Fibroblast of villous mesenchyme (primary cell): ENCODE data around the gene SRL. TPM values are rescaled to one million over a fixed set of nuclear protein-coding genes. Genes with fewer than 3 reads are reported as not detected.

Source experiments
- DNase-seq: peaks from one replicate; pipeline ENCODE4 v3.0.0-alpha.2; 2010; ENCODE audit warnings: low read depth
- H3K4me3 ChIP-seq: 2 replicates; pipeline ENCODE4 v1.5.1; 2011; ENCODE audit warnings: low read depth, mild to moderate bottlenecking, low read length
- total RNA-seq: library from RNA; depleted of rRNA; stranded (reverse); fragments of >200 nt; gene quantifications from 2 replicates; pipeline ENCODE4 v1.2.3, GENCODE V29; 2012
- TF ChIP-seq, protein P1 (sequence below): IDR thresholded peaks from 2 replicates; pipeline ENCODE4 v1.5.1; 2012; ENCODE audit warnings: low read depth, mild to moderate bottlenecking, low read length; ENCODE audit not compliant: insufficient read depth

SRL gene
- total RNA-seq, 1 donor, result 0.43 TPM

DNA sequence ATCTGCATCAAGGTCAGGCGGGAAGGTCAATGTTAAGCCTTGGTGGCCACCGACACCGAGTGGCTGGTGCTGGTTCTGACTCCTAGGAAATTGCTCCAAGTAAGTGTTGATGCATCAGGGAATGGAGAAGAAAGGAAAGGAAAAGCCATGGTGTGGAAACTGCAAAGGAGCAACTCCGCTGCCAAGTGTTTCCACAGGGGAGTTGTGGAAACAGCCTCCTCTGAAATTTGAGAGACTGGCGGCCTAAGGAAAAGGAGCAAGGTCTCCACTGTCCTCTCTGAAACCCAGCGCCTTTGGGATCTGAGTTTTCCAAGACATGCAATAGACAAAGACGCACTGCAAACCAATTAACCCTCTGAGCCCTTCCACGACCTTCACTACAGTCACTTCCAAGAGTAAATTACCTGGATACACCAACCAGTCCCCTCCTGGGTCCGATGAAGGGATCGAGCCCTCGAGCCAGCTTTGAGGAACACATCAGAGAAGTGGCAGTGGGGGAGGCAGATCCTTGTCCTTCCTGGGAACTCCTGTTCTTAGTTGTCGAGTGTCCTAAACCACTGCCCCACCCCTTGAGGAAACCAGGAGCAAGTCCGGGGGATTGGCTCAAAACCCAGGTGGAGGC, 51.1 kb downstream of the SRL start:
- TF ChIP-seq, protein P1, sequence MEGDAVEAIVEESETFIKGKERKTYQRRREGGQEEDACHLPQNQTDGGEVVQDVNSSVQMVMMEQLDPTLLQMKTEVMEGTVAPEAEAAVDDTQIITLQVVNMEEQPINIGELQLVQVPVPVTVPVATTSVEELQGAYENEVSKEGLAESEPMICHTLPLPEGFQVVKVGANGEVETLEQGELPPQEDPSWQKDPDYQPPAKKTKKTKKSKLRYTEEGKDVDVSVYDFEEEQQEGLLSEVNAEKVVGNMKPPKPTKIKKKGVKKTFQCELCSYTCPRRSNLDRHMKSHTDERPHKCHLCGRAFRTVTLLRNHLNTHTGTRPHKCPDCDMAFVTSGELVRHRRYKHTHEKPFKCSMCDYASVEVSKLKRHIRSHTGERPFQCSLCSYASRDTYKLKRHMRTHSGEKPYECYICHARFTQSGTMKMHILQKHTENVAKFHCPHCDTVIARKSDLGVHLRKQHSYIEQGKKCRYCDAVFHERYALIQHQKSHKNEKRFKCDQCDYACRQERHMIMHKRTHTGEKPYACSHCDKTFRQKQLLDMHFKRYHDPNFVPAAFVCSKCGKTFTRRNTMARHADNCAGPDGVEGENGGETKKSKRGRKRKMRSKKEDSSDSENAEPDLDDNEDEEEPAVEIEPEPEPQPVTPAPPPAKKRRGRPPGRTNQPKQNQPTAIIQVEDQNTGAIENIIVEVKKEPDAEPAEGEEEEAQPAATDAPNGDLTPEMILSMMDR, result no peak
- DNase-seq, result no peak
- no peak overlapping the region for H3K4me3 ChIP-seq

DNA sequence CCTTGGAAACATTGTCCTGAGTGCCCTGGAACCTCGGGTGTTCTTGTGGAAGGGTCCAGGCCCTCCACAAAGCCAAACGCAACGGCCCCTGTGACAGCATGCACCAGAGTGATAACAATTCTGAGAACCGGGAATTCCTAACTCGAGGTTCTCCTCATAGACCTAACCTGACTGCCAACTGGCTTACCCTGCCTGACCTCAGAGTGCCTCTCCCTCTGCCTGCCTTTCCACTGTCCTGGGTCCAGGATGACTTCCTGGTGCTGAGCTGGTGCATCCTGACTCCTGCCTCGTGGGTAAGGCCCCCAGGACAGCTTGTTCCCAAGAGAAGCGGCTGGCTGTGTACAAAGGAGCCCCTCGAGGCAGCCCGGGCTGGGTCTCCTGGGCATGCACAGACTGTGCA, 51.8 kb downstream of the SRL start:
- DNase-seq, result no peak
- TF ChIP-seq, protein P1, result no peak
- H3K4me3 ChIP-seq, result no peak overlapping the region

DNA sequence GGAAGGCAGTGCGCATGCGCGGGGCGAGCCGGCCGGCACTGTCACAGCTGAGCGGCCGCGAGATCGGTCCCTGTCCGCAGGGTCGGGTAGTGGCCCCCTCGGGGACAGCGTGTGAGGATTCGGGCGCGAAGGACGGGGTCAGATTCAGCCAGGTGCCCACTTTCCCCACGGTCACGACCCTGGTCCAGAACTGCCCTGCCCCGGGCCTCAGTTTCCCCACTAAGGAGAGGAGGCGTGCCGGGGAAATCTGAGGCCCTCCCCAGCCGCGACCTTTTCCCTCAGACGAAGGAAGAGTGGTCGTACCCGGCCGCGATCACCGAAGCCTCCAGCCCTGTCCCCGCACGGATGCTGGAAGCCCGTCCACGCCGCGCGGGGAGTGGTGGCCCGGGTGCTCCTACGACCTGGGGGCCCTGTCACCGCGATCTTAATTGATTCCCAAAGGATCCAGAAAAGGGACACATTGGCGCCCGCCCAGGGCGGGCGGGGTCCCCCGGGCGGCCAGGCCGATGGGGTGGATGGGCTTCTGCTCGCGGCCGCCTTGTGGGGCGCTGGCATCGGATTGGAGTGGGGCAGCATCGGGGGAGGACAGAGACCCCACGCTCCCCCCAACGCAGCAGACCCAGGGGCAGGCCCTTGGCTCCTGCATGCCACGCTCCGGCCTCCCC, 57.7 kb downstream of the SRL start:
- no peak for DNase-seq
- TF ChIP-seq, protein P1, result no peak
- H3K4me3 ChIP-seq, result peak overlapping the region; percentile 72

DNA sequence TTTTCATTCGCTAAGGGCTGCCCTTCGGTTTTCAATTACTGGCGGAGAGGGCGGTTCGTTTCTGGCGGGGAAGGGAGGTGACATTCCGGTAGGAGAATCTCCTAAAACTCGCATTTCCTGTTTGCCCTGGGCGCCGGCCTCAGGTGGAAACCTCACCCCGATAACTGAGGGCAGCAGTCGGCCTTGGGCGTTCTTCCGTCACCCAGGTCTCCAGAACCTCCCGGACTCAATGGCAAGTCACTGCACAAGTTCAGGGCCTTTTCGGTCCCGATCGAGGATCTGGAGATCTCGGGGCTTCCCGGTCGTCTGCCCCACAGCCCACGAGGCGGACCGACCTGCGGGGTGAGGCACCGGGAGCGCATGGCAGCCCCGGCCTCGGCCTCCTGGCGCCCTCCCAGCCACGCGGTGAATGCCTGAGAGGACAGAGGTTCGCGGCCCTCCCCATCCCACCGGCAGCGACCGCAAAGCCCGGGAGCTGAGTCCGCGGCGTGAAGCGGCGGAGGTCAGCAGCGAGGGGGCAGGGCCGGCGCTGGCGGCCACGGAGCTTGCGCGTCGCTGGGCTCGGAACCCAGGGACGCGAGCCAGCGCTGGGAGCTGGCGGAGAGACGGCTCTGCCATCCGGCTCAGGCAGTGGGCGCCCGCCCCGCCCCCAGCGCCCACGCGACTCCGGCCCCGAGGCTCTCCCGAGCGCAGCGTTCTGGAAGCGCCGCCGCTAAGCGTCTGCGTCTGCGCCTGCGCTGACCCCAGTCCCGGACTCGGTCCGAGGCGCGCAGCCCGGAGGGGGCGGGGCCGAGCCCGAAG, 58.4 kb downstream of the SRL start:
- TF ChIP-seq, protein P1, result no peak
- peak; percentile 93 for DNase-seq
- H3K4me3 ChIP-seq, result peak overlapping the region; percentile 72

DNA sequence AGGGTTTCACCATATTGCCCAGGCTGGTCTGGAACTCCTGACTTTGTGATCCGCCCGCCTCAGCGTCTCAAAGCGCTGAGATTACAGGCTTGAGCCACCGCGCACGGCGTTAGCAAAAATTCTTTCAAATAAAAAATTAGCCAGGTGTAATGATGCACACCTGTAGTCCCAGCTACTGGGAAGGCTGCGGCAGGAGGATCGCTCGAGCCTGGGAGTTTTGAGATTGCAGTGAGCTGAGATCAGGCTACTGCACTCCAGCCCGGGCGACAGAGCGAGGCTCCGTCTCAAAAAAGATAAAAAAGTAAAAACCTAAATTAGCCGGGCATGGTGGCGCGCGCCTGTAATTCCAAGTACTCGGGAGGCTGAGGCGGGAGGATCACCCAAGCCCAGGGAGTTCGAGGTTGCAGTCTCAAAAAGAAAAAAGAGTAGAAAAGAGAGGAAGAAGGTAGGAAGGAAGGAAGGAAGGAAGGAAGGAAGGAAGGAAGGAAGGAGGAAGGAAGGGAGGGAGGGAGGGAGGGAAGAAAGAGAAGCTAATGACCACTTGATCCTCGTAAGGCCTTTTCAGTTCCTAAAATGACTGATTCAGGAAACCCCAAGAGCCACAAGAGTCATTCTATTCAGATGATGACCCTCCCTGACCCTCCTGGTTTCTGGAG, 59.2 kb downstream of the SRL start:
- H3K4me3 ChIP-seq, result peak overlapping the region; percentile 72
- TF ChIP-seq, protein P1, result no peak
- no peak for DNase-seq

DNA sequence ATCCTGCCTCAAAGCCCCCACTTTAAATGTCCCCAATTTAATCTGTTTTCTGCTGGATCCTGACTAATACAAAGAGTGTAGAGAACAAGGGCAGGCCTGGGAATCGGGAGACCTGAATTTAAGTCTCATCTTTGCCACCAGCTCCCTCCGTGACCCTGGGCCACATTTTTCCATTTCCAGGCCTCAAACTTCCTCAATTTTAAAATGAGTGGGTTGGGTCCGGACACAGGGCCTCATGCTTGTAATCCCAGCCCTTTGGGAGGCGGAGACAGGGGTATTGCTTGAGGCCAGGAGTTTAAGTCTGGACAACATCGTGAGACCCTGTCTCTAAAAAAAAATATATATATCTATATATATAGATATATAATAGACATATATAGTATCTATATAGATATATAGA, 61.4 kb downstream of the SRL start:
- DNase-seq, result no peak
- H3K4me3 ChIP-seq, result no peak overlapping the region
- TF ChIP-seq, protein P1, result no peak
